Measurements from ENCODE around the gene RAPGEF3.

RAPGEF3 gene

DNA sequence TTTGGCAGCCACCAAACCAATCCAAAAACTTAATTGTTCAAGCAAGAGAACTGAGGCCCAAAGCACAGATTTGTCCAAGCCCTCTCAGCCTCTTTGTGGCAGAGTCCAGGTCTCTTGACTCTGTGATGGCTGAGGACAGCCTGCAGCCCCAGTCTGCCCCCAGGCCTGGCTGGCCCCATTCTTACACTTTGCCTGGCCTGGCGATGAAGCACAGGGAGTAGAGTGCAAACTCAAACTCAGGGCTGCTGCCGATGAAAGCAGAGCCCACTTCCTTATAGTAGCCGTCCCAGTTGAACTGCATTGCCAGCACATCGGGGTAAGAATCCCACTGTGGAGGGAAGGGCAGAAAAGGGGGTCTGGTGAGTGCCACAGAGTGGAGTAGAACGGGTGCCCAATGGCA is 47.2 kb downstream of the RAPGEF3 start:
- DNase-seq (ENCODE audit: low read depth in 1 of 2, low spot score in 1 of 2): no peak
- no peak overlapping the region for H3K27ac ChIP-seq (replicated peaks)
- no peak overlapping the region for H3K4me3 ChIP-seq (replicated peaks; ENCODE audit: insufficient read depth, low read length)
- TF ChIP-seq SPI1 (IDR thresholded peaks at IDR 0.05; ENCODE audit: borderline replicate concordance, low read depth): no peak
- TF ChIP-seq POLR2AphosphoS5 (IDR thresholded peaks at IDR 0.05; ENCODE audit: low read depth): no peak
- no peak for TF ChIP-seq GABPA (IDR thresholded peaks at IDR 0.05; ENCODE audit: low read depth)
- TF ChIP-seq, protein P1, sequence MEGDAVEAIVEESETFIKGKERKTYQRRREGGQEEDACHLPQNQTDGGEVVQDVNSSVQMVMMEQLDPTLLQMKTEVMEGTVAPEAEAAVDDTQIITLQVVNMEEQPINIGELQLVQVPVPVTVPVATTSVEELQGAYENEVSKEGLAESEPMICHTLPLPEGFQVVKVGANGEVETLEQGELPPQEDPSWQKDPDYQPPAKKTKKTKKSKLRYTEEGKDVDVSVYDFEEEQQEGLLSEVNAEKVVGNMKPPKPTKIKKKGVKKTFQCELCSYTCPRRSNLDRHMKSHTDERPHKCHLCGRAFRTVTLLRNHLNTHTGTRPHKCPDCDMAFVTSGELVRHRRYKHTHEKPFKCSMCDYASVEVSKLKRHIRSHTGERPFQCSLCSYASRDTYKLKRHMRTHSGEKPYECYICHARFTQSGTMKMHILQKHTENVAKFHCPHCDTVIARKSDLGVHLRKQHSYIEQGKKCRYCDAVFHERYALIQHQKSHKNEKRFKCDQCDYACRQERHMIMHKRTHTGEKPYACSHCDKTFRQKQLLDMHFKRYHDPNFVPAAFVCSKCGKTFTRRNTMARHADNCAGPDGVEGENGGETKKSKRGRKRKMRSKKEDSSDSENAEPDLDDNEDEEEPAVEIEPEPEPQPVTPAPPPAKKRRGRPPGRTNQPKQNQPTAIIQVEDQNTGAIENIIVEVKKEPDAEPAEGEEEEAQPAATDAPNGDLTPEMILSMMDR (IDR thresholded peaks at IDR 0.05; ENCODE audit: insufficient read depth, low read length): no peak
- TF ChIP-seq, protein P2, sequence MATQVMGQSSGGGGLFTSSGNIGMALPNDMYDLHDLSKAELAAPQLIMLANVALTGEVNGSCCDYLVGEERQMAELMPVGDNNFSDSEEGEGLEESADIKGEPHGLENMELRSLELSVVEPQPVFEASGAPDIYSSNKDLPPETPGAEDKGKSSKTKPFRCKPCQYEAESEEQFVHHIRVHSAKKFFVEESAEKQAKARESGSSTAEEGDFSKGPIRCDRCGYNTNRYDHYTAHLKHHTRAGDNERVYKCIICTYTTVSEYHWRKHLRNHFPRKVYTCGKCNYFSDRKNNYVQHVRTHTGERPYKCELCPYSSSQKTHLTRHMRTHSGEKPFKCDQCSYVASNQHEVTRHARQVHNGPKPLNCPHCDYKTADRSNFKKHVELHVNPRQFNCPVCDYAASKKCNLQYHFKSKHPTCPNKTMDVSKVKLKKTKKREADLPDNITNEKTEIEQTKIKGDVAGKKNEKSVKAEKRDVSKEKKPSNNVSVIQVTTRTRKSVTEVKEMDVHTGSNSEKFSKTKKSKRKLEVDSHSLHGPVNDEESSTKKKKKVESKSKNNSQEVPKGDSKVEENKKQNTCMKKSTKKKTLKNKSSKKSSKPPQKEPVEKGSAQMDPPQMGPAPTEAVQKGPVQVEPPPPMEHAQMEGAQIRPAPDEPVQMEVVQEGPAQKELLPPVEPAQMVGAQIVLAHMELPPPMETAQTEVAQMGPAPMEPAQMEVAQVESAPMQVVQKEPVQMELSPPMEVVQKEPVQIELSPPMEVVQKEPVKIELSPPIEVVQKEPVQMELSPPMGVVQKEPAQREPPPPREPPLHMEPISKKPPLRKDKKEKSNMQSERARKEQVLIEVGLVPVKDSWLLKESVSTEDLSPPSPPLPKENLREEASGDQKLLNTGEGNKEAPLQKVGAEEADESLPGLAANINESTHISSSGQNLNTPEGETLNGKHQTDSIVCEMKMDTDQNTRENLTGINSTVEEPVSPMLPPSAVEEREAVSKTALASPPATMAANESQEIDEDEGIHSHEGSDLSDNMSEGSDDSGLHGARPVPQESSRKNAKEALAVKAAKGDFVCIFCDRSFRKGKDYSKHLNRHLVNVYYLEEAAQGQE (IDR thresholded peaks at IDR 0.05; ENCODE audit: insufficient replicate concordance, low read depth): no peak
- no peaks in the 10 kb centered on the region for H3K27me3 ChIP-seq (ENCODE audit: insufficient read depth, poor library complexity, severe bottlenecking)

DNA sequence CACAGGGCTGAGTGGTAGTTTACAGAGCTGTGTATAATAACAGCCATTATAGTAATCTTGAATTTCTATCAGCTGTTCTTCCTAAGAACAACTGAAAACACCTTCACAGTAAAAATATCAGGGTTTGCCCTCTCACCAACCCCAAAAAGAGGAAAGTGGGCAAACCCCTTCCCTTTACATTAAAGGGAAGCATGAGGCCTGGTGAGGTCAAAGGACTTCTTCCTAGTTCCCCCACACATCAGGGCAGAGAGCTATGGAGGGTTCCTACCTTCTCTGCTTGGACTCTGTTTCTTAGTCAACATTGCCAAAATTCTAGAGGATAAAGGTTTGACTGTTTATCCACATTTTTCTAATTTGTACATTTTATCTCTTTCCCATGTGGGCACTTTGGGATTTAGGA is 48.4 kb downstream of the RAPGEF3 start:
- TF ChIP-seq, protein P2 (IDR thresholded peaks at IDR 0.05; ENCODE audit: insufficient replicate concordance, low read depth): no peak
- TF ChIP-seq POLR2AphosphoS5 (IDR thresholded peaks at IDR 0.05; ENCODE audit: low read depth) (no peak), GABPA (IDR thresholded peaks at IDR 0.05; ENCODE audit: low read depth) (peak; percentile 71)
- TF ChIP-seq, protein P1 (IDR thresholded peaks at IDR 0.05; ENCODE audit: insufficient read depth, low read length): no peak
- H3K27ac ChIP-seq (replicated peaks): peak overlapping the region; percentile 46
- DNase-seq (ENCODE audit: low read depth in 1 of 2, low spot score in 1 of 2): peak in 1 of 2 experiments; percentile 29

DNA sequence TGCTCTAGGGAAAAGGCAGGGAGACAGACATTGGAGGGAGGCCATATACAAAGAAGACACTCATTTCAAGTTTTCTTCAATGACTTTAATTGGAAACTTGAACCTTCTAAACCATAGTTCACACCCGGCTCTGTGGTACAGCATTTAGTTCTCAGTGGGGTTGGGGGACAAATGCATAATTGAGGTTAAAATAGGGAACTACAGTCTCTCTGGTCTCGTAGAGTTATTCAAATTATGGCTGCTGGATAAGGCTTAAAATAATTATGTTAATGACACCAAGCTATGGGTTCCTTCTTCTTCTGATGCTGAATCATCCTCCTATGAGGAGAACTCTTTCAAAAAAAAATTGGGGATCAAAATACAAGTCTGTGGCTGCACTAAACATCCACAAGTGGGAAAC is 49.0 kb downstream of the RAPGEF3 start:
- DNase-seq (ENCODE audit: low read depth in 1 of 2, low spot score in 1 of 2): no peak
- peak overlapping the region; percentile 46 for H3K27ac ChIP-seq (replicated peaks)
- TF ChIP-seq SPI1 (IDR thresholded peaks at IDR 0.05; ENCODE audit: borderline replicate concordance, low read depth) (0 out of 2 replicates have a peak, but pooled peaks have one; percentile 17), POLR2AphosphoS5 (IDR thresholded peaks at IDR 0.05; ENCODE audit: low read depth) (no peak)
- H3K4me3 ChIP-seq (replicated peaks; ENCODE audit: insufficient read depth, low read length): no peak overlapping the region
- no peaks in the 10 kb centered on the region for H3K27me3 ChIP-seq (ENCODE audit: insufficient read depth, poor library complexity, severe bottlenecking)

More for the DNA sequence above, 48.4 kb downstream of the RAPGEF3 start:
- Histone ChIP-seq H3K27me3 (ENCODE audit: insufficient read depth, poor library complexity, severe bottlenecking) (no peaks in the 10 kb centered on the region), H3K4me3 (replicated peaks; ENCODE audit: insufficient read depth, low read length) (no peak overlapping the region)

DNA sequence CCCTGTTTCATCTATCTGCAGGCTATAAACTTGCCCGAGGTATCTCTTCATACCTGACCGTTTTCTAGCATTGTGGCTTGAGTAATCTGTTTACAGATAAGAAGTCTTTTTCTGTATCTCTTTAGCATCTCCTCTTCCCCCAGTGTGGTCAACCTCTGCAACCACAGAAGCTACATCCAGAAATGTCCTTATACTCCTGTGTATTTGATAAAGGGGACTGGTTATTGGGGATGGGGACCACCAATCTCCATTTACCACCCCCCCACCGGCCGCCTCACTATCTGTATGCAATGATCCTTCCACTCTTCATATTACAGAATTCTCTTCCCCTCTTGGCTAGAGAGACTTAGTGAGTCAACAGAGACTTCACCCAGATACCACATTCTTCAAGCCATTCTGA is 49.4 kb downstream of the RAPGEF3 start:
- DNase-seq (ENCODE audit: low read depth in 1 of 2, low spot score in 1 of 2): no peak

More for the DNA sequence above, 49.4 kb downstream of the RAPGEF3 start:
- Histone ChIP-seq H3K4me3 (replicated peaks; ENCODE audit: insufficient read depth, low read length) (no peak overlapping the region), H3K27ac (replicated peaks) (peak overlapping the region; percentile 46; the same call in 1 of the 2 replicates), H3K27me3 (ENCODE audit: insufficient read depth, poor library complexity, severe bottlenecking) (no peaks in the 10 kb centered on the region)
- TF ChIP-seq SPI1 (IDR thresholded peaks at IDR 0.05; ENCODE audit: borderline replicate concordance, low read depth): no peak
- TF ChIP-seq, protein P2 (IDR thresholded peaks at IDR 0.05; ENCODE audit: insufficient replicate concordance, low read depth): no peak
- TF ChIP-seq, protein P1 (IDR thresholded peaks at IDR 0.05; ENCODE audit: insufficient read depth, low read length): no peak
- TF ChIP-seq GABPA (IDR thresholded peaks at IDR 0.05; ENCODE audit: low read depth): no peak
- no peak for TF ChIP-seq POLR2AphosphoS5 (IDR thresholded peaks at IDR 0.05; ENCODE audit: low read depth)

All from HL-60 (cell line).